H1 (cell line): ENCODE data around the gene BRIP1.

Experiments used
- CHD2 ChIP-seq: IDR thresholded peaks from 2 replicates; pipeline ENCODE4 v1.6.1; 2012; ENCODE audit warnings: low read length, improper control_type of control experiment
- CREB1 ChIP-seq: IDR thresholded peaks from 2 replicates; pipeline ENCODE4 v1.6.1; 2012; ENCODE audit warnings: inconsistent platforms
- CTCF ChIP-seq, 3 experiments: IDR thresholded peaks; 1 replicate in 2 of 3; 2 replicates in 1 of 3; pipeline versions ENCODE4 v1.5.1 to v1.6.1; 2011; ENCODE audit warnings: low read length in 3 of 3, mild to moderate bottlenecking in 3 of 3, inconsistent platforms in 2 of 3, low read depth in 1 of 3, moderate library complexity in 1 of 3; ENCODE audit not compliant: insufficient read depth in 1 of 3; ENCODE audit errors: control extremely low read depth in 1 of 3
- GTF2F1 ChIP-seq: IDR thresholded peaks from 2 replicates; pipeline ENCODE4 v1.6.1; 2012; ENCODE audit warnings: low read depth, low read length, improper control_type of control experiment, borderline replicate concordance
- POLR2A ChIP-seq, 2 experiments: IDR thresholded peaks; 1 replicate in 1 of 2; 2 replicates in 1 of 2; pipeline ENCODE4 v1.6.1; 2011; ENCODE audit warnings: low read depth in 2 of 2, low read length in 2 of 2, mild to moderate bottlenecking in 2 of 2; ENCODE audit errors: control extremely low read depth in 1 of 2
- RFX5 ChIP-seq: IDR thresholded peaks from 2 replicates; pipeline ENCODE4 v1.6.1; 2011; ENCODE audit warnings: low read depth, low read length, improper control_type of control experiment, borderline replicate concordance
- SIN3A ChIP-seq, 2 experiments: IDR thresholded peaks in 1 of 2; conservative IDR thresholded peaks in 1 of 2; 2 replicates each; pipeline ENCODE4 v1.6.1; 2011 to 2012; ENCODE audit warnings: low read length in 2 of 2, improper control_type of control experiment in 1 of 2, low read depth in 1 of 2, mild to moderate bottlenecking in 1 of 2
- SP1 ChIP-seq: IDR thresholded peaks from 2 replicates; pipeline ENCODE4 v1.6.1; 2011; ENCODE audit warnings: low read depth, low read length
- TAF1 ChIP-seq: IDR thresholded peaks from 2 replicates; pipeline ENCODE4 v1.6.1; 2011; ENCODE audit warnings: mild to moderate bottlenecking, low read depth, low read length

DNA sequence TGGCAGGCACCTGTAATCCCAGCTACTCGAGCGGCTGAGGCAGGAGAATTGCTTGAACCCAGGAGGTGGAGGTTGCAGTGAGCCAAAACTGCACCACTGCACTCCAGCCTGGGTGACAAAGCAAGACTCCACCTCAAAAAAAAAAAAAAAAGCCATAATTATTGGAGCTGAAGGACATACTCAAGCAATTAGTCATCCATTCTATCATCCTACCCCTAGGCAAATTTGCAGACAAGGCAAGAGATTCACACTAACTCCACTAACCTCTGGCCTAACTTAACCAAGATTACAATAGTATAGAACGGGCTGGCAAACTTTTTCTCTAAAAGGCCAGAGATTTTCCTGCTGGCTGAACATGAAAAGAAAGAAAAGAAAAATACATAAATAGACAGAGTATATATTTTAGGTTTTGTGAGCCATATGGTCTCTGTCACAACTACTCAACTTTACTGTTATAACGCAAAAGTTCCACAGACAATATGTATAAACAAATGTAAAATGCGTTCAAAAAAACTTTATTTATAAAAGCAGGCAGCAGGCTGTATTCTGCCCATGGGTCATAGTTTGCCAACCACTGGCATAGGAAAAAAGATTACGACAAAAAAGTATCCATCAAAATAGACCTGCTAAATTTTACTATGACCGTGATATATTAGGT lies 29.7 kb downstream of the BRIP1 start:
- TF ChIP-seq TAF1 (no peak), CTCF (IDR thresholded peaks at IDR 0.05; ENCODE audit: control extremely low read depth in 1 of 3, insufficient read depth in 1 of 3, low read depth in 1 of 3, low read length in 3 of 3) (no peak), SP1 (no peak), RFX5 (no peak), POLR2A (IDR thresholded peaks at IDR 0.05; ENCODE audit: control extremely low read depth in 1 of 2, low read depth in 2 of 2, low read length in 2 of 2) (no peak), CREB1 (no peak), SIN3A (conservative IDR thresholded peaks at IDR 0.05 in 1 of 2, IDR thresholded peaks at IDR 0.05 in 1 of 2; ENCODE audit: low read depth in 1 of 2, low read length in 2 of 2) (no peak), CHD2 (no peak), GTF2F1 (no peak)
